K562 (cell line): ENCODE measurements around the gene TAL1. TPM values are rescaled to one million over a fixed set of nuclear protein-coding genes. Genes with fewer than 3 reads are reported as not detected.

Experiments
- BHLHE40 ChIP-seq: IDR thresholded peaks from 2 replicates; pipeline ENCODE4 v1.6.1; 2011; ENCODE audit warnings: low read length, improper control_type of control experiment
- DEAF1 ChIP-seq: fragments of 450-650 bp; formaldehyde crosslinking; IDR thresholded peaks from 2 replicates; pipeline ENCODE4 v1.4.0; 2020; ENCODE audit warnings: mild to moderate bottlenecking, moderate library complexity
- E2F8 ChIP-seq: fragments of 450-650 bp; IDR thresholded peaks from 2 replicates; pipeline ENCODE4 v1.7.1; 2018; ENCODE audit warnings: mild to moderate bottlenecking, low read depth; ENCODE audit not compliant: partially characterized antibody
- GABPB2 ChIP-seq: fragments of 250-450 bp; sonication (Bioruptor Pico); conservative IDR thresholded peaks from 2 replicates; pipeline ENCODE4 v1.5.1; 2021; ENCODE audit warnings: mild to moderate bottlenecking
- MAX ChIP-seq: sonication (generic); formaldehyde crosslinking; IDR thresholded peaks from 2 replicates; pipeline ENCODE4 v1.9.0; 2022; ENCODE audit warnings: mild to moderate bottlenecking, missing genetic modification reagents
- RBFOX2 ChIP-seq: fragments of 200-400 bp; formaldehyde crosslinking; IDR thresholded peaks from 2 replicates; pipeline ENCODE4 v1.6.1; 2017; ENCODE audit warnings: low read depth, mild to moderate bottlenecking, low read length, moderate library complexity
- RHOXF2B ChIP-seq: fragments of 250-450 bp; sonication (Bioruptor Pico); conservative IDR thresholded peaks from 2 replicates; pipeline ENCODE4 v1.5.1; 2021
- ZMIZ1 ChIP-seq, 2 experiments: fragments of 150-350 bp in 1 of 2; IDR thresholded peaks; 2 replicates each; pipeline ENCODE4 v1.6.1; 2012 to 2016; ENCODE audit warnings: low read depth in 2 of 2, low read length in 2 of 2, mild to moderate bottlenecking in 1 of 2, moderate library complexity in 1 of 2
- polyA plus RNA-seq, 8 experiments: library from polyadenylated mRNA; depleted of rRNA in 4 of 8; stranded (reverse) in 5 of 8; unstranded in 3 of 8; fragments of >200 nt; fragmentation: Nextera tagmentation in 2 of 8; fragmentation: Illumina TruSeq in 1 of 8; extraction: Ambion mirVana in 2 of 8; extraction: Trizol in 1 of 8; gene quantifications; 2 replicates each; pipeline versions ENCODE4 v1.2.1 to v1.2.3, GENCODE V29; 2011 to 2014; ENCODE audit warnings: inconsistent platforms in 1 of 8, missing spikeins in 1 of 8
- total RNA-seq, 7 experiments: library from RNA; depleted of rRNA in 6 of 7; stranded (reverse); fragments of >200 nt in 6 of 7; fragmentation: Illumina TruSeq in 2 of 7; extraction: Trizol in 2 of 7; gene quantifications; 2 replicates each; pipeline versions ENCODE4 v1.2.1 to v1.2.3, GENCODE V29; 2011 to 2021; ENCODE audit warnings: low replicate concordance in 1 of 7

The TAL1 gene
- total and polyA plus RNA-seq, 9 of the 15 experiments (the other 6 are each of a cell fraction or from before 2014, with no cell fraction given): 18.5 to 106 (median 59.7) TPM

GRCh38 chr1:47215713-47216112 is 16.3 kb downstream of the TAL1 start (continued):
- TF ChIP-seq ZMIZ1 (IDR thresholded peaks at IDR 0.05; ENCODE audit: low read depth in 2 of 2, low read length in 2 of 2) (no peak), MAX (CRISPR knock-in tag) (no peak), RHOXF2B (CRISPR knock-in tag) (no peak), E2F8 (peak; percentile 12), DEAF1 (CRISPR knock-in tag) (no peak), BHLHE40 (0 out of 2 replicates have a peak, but pooled peaks have one; percentile 17), GABPB2 (CRISPR knock-in tag) (no peak), RBFOX2 (0 out of 2 replicates have a peak, but pooled peaks have one; percentile 34)
- TF ChIP-seq, all 486 proteins: peak for 9
